Measurements from ENCODE around the gene RAVER2.

DNA sequence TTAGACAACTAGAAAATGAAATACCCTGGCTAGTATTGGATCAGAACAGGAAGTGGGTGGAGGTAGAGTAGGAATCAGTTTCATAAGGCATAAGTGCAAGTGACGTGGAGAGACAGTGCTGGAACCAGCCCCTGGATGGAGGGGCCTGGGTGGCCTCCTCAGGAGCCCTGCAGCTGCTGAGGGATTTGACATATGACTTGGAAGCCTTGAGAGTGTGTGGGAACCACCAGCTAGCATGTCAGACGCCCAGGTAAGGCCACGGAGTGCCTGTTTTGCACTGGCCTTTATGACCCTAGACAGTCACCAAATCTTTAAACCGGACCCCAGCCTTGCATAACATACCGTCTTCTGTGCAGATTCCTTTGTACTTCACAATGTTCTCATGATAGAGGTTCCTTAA, 94.4 kb downstream of the RAVER2 start:
- TF ChIP-seq, protein P1, sequence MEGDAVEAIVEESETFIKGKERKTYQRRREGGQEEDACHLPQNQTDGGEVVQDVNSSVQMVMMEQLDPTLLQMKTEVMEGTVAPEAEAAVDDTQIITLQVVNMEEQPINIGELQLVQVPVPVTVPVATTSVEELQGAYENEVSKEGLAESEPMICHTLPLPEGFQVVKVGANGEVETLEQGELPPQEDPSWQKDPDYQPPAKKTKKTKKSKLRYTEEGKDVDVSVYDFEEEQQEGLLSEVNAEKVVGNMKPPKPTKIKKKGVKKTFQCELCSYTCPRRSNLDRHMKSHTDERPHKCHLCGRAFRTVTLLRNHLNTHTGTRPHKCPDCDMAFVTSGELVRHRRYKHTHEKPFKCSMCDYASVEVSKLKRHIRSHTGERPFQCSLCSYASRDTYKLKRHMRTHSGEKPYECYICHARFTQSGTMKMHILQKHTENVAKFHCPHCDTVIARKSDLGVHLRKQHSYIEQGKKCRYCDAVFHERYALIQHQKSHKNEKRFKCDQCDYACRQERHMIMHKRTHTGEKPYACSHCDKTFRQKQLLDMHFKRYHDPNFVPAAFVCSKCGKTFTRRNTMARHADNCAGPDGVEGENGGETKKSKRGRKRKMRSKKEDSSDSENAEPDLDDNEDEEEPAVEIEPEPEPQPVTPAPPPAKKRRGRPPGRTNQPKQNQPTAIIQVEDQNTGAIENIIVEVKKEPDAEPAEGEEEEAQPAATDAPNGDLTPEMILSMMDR (IDR thresholded peaks at IDR 0.05), result no peak
- no peak for TF ChIP-seq EZH2 (IDR thresholded peaks at IDR 0.05; ENCODE audit: borderline replicate concordance, insufficient read depth, low read depth, low read length, poor library complexity, severe bottlenecking)
